Mucosa of descending colon (tissue), 3 donors: Measurements from ENCODE around the gene PAQR7. TPM values are rescaled to one million over a fixed set of nuclear protein-coding genes. Genes with fewer than 3 reads are reported as not detected.
A peak's percentile ranks its signal among the peaks of the same experiment; 100 is the strongest.

Experiments used
- ATAC-seq: fragments of 200-7000 bp; cut with Tn5 transposase; one replicate; pipeline ENCODE4 v1.9.1; 2020; ENCODE audit warnings: mild to moderate bottlenecking, moderate library complexity
- DNase-seq, 3 donors: peaks; one replicate each; pipeline ENCODE4 v3.0.0-alpha.2; 2020
- H3K36me3 ChIP-seq: fragments of 200-600 bp; one replicate; pipeline ENCODE4 v1.8.0; 2021; ENCODE audit warnings: low read depth, mild to moderate bottlenecking
- H3K4me1 ChIP-seq: fragments of 200-600 bp; one replicate; pipeline ENCODE4 v1.8.0; 2021; ENCODE audit warnings: low read depth, mild to moderate bottlenecking
- H3K4me3 ChIP-seq: fragments of 200-600 bp; one replicate; pipeline ENCODE4 v1.8.0; 2021; ENCODE audit warnings: mild to moderate bottlenecking
- H3K9me3 ChIP-seq: fragments of 200-600 bp; one replicate; pipeline ENCODE4 v1.8.0; 2021; ENCODE audit warnings: mild to moderate bottlenecking
- intact Hi-C, 2 donors: fragments of 100-400 bp; cut with DNase I in 1 of 2; cut with micrococcal nuclease in 1 of 2; formaldehyde crosslinking; loops; one replicate each; pipeline versions ENCODE4 v1.11.0 to v1.11.1; 2022; cut with DNase I, micrococcal nuclease
- total RNA-seq, 3 donors: library from RNA; stranded (reverse); fragmentation: NEBNext Ultra II Directional in 2 of 3; extraction: Animal tissue kit (Norgen Biotek cat#: 25700) in 2 of 3; gene quantifications; one replicate each; pipeline versions ENCODE4 v1.2.1 to v1.2.4, GENCODE V29; 2021 to 2023
- TF ChIP-seq, protein P1 (sequence below): fragments of 200-600 bp; IDR thresholded peaks from one replicate; pipeline ENCODE4 v1.8.0; 2022; ENCODE audit warnings: antibody characterized with exemption, mild to moderate bottlenecking
- donor health status: DM: no; HTN: no; CAD: no; lungs with moderate emphysema.
- donor health status: DM: no; HTN: no; CAD: no.
- donor health status: DM: no; HTN: yes; CAD: no.

Gene PAQR7
- total RNA-seq, 3 donors from 2014 or later, result 2.5 to 7.7 (median 2.7) TPM

DNA sequence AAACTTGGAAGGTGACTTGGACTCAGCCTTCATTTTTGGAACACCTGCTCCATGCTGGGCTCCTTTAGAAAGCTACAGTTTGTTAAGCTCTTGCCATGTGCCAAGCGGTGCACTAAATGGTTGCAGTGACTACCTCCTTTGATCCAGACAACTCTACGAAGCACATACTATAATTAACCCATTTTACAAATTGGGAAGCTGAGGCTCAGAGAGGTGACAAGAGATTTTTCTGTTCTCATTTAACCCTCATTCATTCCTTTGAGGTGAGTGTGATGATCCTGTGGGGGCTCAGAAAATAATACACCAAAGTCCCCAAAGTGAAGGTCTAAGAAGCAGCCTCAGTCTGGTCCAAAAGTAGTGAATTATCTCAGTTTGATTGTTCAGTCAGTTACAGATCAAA, 1.6 kb upstream of the PAQR7 start:
- ATAC-seq (no peak), DNase-seq (no peak)
- H3K4me3 ChIP-seq, result no peak overlapping the region
- H3K9me3 ChIP-seq, result no peaks in the 10 kb centered on the region
- H3K36me3 ChIP-seq, result no peaks in the 10 kb centered on the region
- TF ChIP-seq, protein P1, sequence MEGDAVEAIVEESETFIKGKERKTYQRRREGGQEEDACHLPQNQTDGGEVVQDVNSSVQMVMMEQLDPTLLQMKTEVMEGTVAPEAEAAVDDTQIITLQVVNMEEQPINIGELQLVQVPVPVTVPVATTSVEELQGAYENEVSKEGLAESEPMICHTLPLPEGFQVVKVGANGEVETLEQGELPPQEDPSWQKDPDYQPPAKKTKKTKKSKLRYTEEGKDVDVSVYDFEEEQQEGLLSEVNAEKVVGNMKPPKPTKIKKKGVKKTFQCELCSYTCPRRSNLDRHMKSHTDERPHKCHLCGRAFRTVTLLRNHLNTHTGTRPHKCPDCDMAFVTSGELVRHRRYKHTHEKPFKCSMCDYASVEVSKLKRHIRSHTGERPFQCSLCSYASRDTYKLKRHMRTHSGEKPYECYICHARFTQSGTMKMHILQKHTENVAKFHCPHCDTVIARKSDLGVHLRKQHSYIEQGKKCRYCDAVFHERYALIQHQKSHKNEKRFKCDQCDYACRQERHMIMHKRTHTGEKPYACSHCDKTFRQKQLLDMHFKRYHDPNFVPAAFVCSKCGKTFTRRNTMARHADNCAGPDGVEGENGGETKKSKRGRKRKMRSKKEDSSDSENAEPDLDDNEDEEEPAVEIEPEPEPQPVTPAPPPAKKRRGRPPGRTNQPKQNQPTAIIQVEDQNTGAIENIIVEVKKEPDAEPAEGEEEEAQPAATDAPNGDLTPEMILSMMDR, result no peak
- peaks cover 20% of the 10 kb centered on the region for H3K4me1 ChIP-seq
- intact Hi-C loops, result no loop called here

DNA sequence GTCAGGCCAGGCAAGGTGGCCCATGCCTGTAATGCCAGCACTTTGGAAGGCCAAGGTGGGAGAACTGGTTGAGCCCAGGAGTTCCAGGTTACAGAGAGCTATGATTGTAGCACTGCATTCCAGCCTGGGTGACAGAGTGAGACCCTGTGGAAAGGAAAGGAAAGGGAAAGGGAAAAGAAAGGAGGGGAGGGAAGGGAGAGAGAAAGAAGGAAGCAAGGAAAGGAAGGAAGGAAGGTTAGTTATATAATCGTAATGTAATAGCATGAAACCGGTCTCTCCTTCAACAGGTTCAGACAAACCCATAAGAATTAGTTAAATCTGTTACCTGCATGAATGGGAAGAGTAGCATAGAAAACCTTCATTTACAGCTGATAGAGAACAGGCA, 1.2 kb upstream of the PAQR7 start:
- ATAC-seq (no peak), DNase-seq (no peak)
- Histone ChIP-seq H3K4me3 (no peak overlapping the region), H3K9me3 (no peaks in the 10 kb centered on the region), H3K4me1 (peaks cover 22% of the 10 kb centered on the region), H3K36me3 (no peaks in the 10 kb centered on the region)
- intact Hi-C loops, result no loop called here
- TF ChIP-seq, protein P1, result no peak

DNA sequence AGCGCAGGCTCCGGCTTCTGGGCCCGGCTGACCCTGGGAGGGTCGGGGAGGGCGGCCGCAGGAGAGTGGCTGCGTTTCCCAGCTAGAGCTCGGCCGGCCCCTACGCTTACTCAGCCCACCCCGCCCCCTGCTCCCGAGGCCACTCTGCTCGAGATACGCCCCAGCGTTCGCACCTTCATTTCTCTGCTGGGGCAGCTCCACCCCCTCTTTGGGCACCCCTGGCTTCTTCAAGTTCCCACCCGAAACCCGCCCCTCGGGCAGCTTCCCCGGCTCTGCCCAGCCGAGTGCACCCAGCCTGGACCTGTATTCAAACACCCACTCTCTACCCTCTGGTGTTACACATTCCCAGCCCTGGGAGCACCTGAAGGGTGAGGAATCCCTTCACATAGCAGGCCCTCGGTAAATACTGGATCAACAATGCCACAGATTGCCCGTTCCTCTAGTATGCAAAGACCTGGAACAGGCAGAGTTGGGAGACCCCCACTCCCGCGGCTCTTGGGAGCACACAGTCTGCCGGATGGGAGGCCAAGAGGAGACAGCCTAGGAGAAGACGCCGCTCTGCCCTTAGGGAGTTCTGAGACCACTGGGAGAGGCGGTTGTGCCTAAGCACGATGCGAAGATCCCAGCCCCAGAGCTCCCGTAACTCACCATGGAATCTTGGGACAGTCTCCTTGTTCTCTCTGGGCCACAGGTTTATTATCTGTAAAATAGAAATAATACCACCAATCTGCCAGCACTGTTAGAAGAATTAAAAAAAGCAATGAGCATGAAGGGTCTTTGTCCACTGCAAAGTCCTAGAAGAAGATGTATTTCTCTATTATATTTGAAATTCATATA, 566 bp upstream of the PAQR7 start:
- peak overlapping the region; percentile 23 for H3K4me3 ChIP-seq

DNA sequence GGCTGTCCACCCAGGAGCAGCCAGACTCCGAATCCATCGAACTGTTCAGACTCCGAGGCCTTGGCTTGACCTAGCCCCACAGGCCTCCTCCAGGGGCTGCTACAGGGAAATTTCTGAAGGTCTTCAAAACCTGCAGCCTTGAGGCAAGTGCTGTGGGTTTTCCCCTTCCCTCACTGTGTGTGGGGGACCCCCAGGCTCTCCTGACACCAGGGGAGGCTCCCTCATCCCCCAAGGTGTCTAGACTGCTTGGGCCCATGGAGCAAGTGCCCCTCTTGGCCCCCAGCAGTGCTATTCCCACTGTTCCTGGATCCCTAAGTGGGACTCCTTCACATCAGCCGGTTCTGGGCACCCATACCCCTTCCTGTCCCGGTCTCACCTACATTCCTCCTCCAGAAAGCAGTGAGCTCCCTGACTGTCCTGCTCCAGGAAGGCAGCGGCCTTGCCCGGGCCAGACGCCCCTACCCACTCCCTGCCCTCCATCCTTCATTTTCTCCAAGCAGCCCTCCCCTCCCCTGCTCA, 814 bp downstream of the PAQR7 start:
- Histone ChIP-seq H3K4me1 (peaks cover 36% of the 10 kb centered on the region), H3K9me3 (no peaks in the 10 kb centered on the region), H3K4me3 (peak overlapping the region; percentile 23), H3K36me3 (no peaks in the 10 kb centered on the region)
- intact Hi-C loops, result no loop called here
- peak; percentile 7 for ATAC-seq
- TF ChIP-seq, protein P1, result no peak
- no peak for DNase-seq

More for the DNA sequence above, 566 bp upstream of the PAQR7 start:
- peaks cover 28% of the 10 kb centered on the region for H3K4me1 ChIP-seq
- TF ChIP-seq, protein P1, result no peak
- ATAC-seq, result peak; percentile 46
- no peaks in the 10 kb centered on the region for H3K9me3 ChIP-seq
- no peak for DNase-seq
- no peaks in the 10 kb centered on the region for H3K36me3 ChIP-seq
- intact Hi-C loops, result no loop called here

DNA sequence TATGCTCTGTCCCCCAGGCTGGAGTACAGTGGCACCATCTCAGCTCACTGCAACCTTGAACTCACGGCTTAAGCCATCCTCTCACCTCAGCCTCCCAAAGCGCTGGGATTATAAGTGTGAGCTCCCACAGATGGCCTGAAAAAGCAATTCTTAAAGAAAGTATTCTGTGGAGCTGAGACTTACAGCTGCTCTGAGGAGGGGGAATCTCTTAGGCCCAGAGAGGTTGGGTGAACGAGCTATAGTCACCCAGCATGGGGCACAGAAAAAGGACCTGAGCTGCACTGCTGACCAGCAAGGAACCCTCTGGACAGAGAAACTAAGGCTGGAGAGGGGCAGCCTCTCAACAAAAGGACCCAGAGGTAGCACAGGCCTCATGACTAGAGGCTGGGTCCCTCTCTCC, 1.3 kb downstream of the PAQR7 start:
- ATAC-seq, result no peak
- peaks cover 36% of the 10 kb centered on the region for H3K4me1 ChIP-seq
- no peaks in the 10 kb centered on the region for H3K9me3 ChIP-seq
- intact Hi-C loops, result no loop called here
- TF ChIP-seq, protein P1, result no peak
- no peak overlapping the region for H3K4me3 ChIP-seq
- DNase-seq, result no peak
- H3K36me3 ChIP-seq, result no peaks in the 10 kb centered on the region
